K562 (cell line): Measurements from ENCODE around the gene INPP4B. TPM values are rescaled to one million over a fixed set of nuclear protein-coding genes. Genes with fewer than 3 reads are reported as not detected.

ENCODE experiments used
- ATAC-seq: fragments of 200-7000 bp; cut with Tn5 transposase; 3 replicates; pipeline ENCODE4 v1.9.1; 2020; ENCODE audit warnings: moderate library complexity
- BruUV-seq: library from RNA; stranded (reverse); fragments of 400-500 nt; replicated peaks from 2 replicates; lab custom pipeline; 2021; lab: Mats Ljungman, UMichigan
- CTCF ChIA-PET: fragments of 300-600 bp; formaldehyde crosslinking; extraction: SDS; loops from one replicate; lab custom pipeline; 2021; ENCODE audit warnings: low intra/inter-chr PET ratio; lab: Yijun Ruan, JAX
- POLR2A ChIA-PET: fragments of 300-600, 350-650 bp; sonication (Branson Sonifier 250); formaldehyde crosslinking; extraction: SDS; loops from one replicate; lab custom pipeline; 2021; ENCODE audit warnings: antibody characterized with exemption, inconsistent platforms; lab: Yijun Ruan, JAX
- DNase-seq, 4 experiments: peaks; one replicate each; pipeline versions ENCODE4 v3.0.0 to v3.0.0-alpha.2; 2011 to 2018; ENCODE audit warnings: low spot score in 3 of 4, mixed read lengths in 3 of 4; ENCODE audit errors: extremely low read depth in 1 of 4
- FAIRE-seq: peaks from 2 replicates; lab custom pipeline; 2011; peaks lifted over from hg19 to GRCh38; lab: Jason Lieb, UNC
- H2AFZ ChIP-seq: 2 replicates; pipeline ENCODE4 v1.6.0; 2011; ENCODE audit warnings: low read depth, low read length, control low read depth, inconsistent platforms
- H3K27ac ChIP-seq: fragments of 200-600 bp; 3 replicates; pipeline ENCODE4 v1.8.0; 2011; ENCODE audit warnings: low read depth, mild to moderate bottlenecking, control low read depth, inconsistent platforms, low read length, moderate library complexity, mixed read lengths; ENCODE audit errors: extremely low read depth
- H3K27me3 ChIP-seq, 2 experiments: fragments of 300-600 bp in 1 of 2; 2 replicates in 1 of 2; 3 replicates in 1 of 2; pipeline versions ENCODE4 v1.6.0 to v1.8.0; 2011; ENCODE audit warnings: inconsistent platforms in 2 of 2, low read length in 2 of 2, mild to moderate bottlenecking in 1 of 2, mixed read lengths in 1 of 2, moderate library complexity in 1 of 2; ENCODE audit not compliant: control insufficient read depth in 2 of 2, insufficient read depth in 2 of 2
- H3K36me3 ChIP-seq: fragments of 300-600 bp; 3 replicates; pipeline ENCODE4 v1.8.0; 2011; ENCODE audit warnings: mild to moderate bottlenecking, low read length, inconsistent platforms; ENCODE audit not compliant: control insufficient read depth, insufficient read depth
- H3K4me1 ChIP-seq, 2 experiments: fragments of 200-600 bp in 1 of 2; replicated peaks in 1 of 2; 2 replicates in 1 of 2; 3 replicates in 1 of 2; pipeline versions ENCODE4 v1.5.1 to v1.8.0; 2011; ENCODE audit warnings: inconsistent platforms in 2 of 2, low read length in 2 of 2, mild to moderate bottlenecking in 1 of 2, mixed read lengths in 1 of 2, moderate library complexity in 1 of 2; ENCODE audit not compliant: control insufficient read depth in 2 of 2, insufficient read depth in 2 of 2
- H3K4me2 ChIP-seq: 2 replicates; pipeline ENCODE4 v1.6.1; 2011; ENCODE audit warnings: low read length, control low read depth, inconsistent platforms, mixed read lengths; ENCODE audit not compliant: insufficient read depth
- H3K4me3 ChIP-seq: fragments of 200-600 bp; sonication (generic), shearing (Covaris generic); 2 replicates; pipeline ENCODE4 v1.5.1; 2016; ENCODE audit warnings: control low read depth, inconsistent platforms
- H3K79me2 ChIP-seq: fragments of 200-600 bp; 3 replicates; pipeline ENCODE4 v1.8.0; 2011; ENCODE audit warnings: low read length, inconsistent platforms; ENCODE audit not compliant: control insufficient read depth, insufficient read depth
- H3K9ac ChIP-seq, 2 experiments: 2 replicates each; pipeline versions ENCODE4 v1.6.0 to v1.6.1; 2011; ENCODE audit warnings: low read depth in 2 of 2, low read length in 2 of 2, control low read depth in 1 of 2, inconsistent platforms in 1 of 2, mild to moderate bottlenecking in 1 of 2, mixed read lengths in 1 of 2; ENCODE audit not compliant: insufficient read depth in 1 of 2
- H3K9me1 ChIP-seq: one replicate; pipeline ENCODE4 v1.6.0; 2011; ENCODE audit warnings: inconsistent platforms, mild to moderate bottlenecking, low read length, moderate library complexity; ENCODE audit not compliant: control insufficient read depth, insufficient read depth
- H3K9me3 ChIP-seq: replicated peaks from 2 replicates; pipeline ENCODE4 v1.5.1; 2011; ENCODE audit warnings: low read depth, low read length, inconsistent platforms; ENCODE audit not compliant: control insufficient read depth, insufficient read depth
- H4K20me1 ChIP-seq: replicated peaks from 2 replicates; pipeline ENCODE4 v1.6.1; 2011; ENCODE audit warnings: low read length, inconsistent platforms, mixed read lengths; ENCODE audit not compliant: control insufficient read depth, insufficient read depth
- ATF6 ChIP-seq: sonication (generic); formaldehyde crosslinking; IDR thresholded peaks from 2 replicates; pipeline ENCODE4 v1.4.0; 2020; ENCODE audit warnings: mild to moderate bottlenecking, missing genetic modification reagents
- ELF4 ChIP-seq: fragments of 450-650 bp; formaldehyde crosslinking; IDR thresholded peaks from 2 replicates; pipeline ENCODE4 v1.4.0; 2022; ENCODE audit warnings: missing genetic modification characterization
- MBD2 ChIP-seq: sonication (generic); IDR thresholded peaks from 2 replicates; pipeline ENCODE4 v1.6.1; 2016; ENCODE audit warnings: low read depth, borderline replicate concordance
- NFIX ChIP-seq: fragments of 250-450 bp; sonication (Bioruptor Pico); IDR thresholded peaks from 2 replicates; pipeline ENCODE4 v1.4.0; 2020; ENCODE audit warnings: low read depth, mild to moderate bottlenecking, moderate library complexity
- PPARD ChIP-seq: fragments of 250-450 bp; sonication (Bioruptor Pico); IDR thresholded peaks from 2 replicates; pipeline ENCODE4 v1.8.0; 2022; ENCODE audit warnings: inconsistent platforms, mild to moderate bottlenecking, moderate library complexity
- PTTG1 ChIP-seq: fragments of 450-650 bp; IDR thresholded peaks from 2 replicates; pipeline ENCODE4 v1.6.1; 2016; ENCODE audit warnings: low read depth, mild to moderate bottlenecking, missing genetic modification characterization, missing compliant biosample characterization
- WGBS: fragments of 100-300 bp; shearing (Covaris generic); methylation state at CpG from one replicate; pipeline ENCODE4 v1.1.6; 2016; ENCODE audit warnings: low coverage, mixed read lengths; ENCODE audit not compliant: insufficient coverage; ENCODE audit errors: missing lambda C conversion rate; 5-methylcytosine and 5-hydroxymethylcytosine counted together
- in situ Hi-C: fragments of 300-500 bp; cut with MboI; formaldehyde crosslinking; loops from 4 replicates; pipeline ENCODE4 v1.15.0; 2018; ENCODE audit warnings: inconsistent platforms, mixed read lengths
- intact Hi-C: fragments of 100-400 bp; cut with micrococcal nuclease; formaldehyde crosslinking; loops from 2 replicates; pipeline ENCODE4 v1.14.2; 2022
- polyA plus RNA-seq, 8 experiments: library from polyadenylated mRNA; depleted of rRNA in 4 of 8; stranded (reverse) in 5 of 8; unstranded in 3 of 8; fragments of >200 nt; fragmentation: Nextera tagmentation in 2 of 8; fragmentation: Illumina TruSeq in 1 of 8; extraction: Ambion mirVana in 2 of 8; extraction: Trizol in 1 of 8; gene quantifications; 2 replicates each; pipeline versions ENCODE4 v1.2.1 to v1.2.3, GENCODE V29; 2011 to 2014; ENCODE audit warnings: inconsistent platforms in 1 of 8, missing spikeins in 1 of 8
- total RNA-seq, 7 experiments: library from RNA; depleted of rRNA in 6 of 7; stranded (reverse); fragments of >200 nt in 6 of 7; fragmentation: Illumina TruSeq in 2 of 7; extraction: Trizol in 2 of 7; gene quantifications; 2 replicates each; pipeline versions ENCODE4 v1.2.1 to v1.2.3, GENCODE V29; 2011 to 2021; ENCODE audit warnings: low replicate concordance in 1 of 7

INPP4B gene
- total and polyA plus RNA-seq, 9 of the 15 experiments (the other 6 are each of a cell fraction or from before 2014, with no cell fraction given): 0.04 to 0.11 TPM; not detected in 7

GRCh38 chr4:142663828-142664227, 182.3 kb downstream of the INPP4B start:
- DNase-seq (no peak), FAIRE-seq (no peak), ATAC-seq (no peak)
- Histone ChIP-seq H2AFZ (no peak overlapping the region), H3K4me2 (no peak overlapping the region), H3K27me3 (no peaks in the 10 kb centered on the region), H3K27ac (no peak overlapping the region), H3K9me3 (no peaks in the 10 kb centered on the region; the same call in none of the 2 replicates), H4K20me1 (no peaks in the 10 kb centered on the region), H3K79me2 (no peaks in the 10 kb centered on the region), H3K4me1 (no peaks in the 10 kb centered on the region), H3K36me3 (no peaks in the 10 kb centered on the region), H3K9me1 (no peaks in the 10 kb centered on the region), H3K9ac (no peak overlapping the region), H3K4me3 (no peak overlapping the region)
- no TSS peak for BruUV-seq
- ChIA-PET POLR2A (no interaction called here), CTCF (no interaction called here)
- TF ChIP-seq PTTG1: no peak
- TF ChIP-seq ATF6 (CRISPR knock-in tag): no peak
- TF ChIP-seq ELF4: no peak
- TF ChIP-seq NFIX (CRISPR knock-in tag): no peak
- TF ChIP-seq MBD2: no peak
- TF ChIP-seq PPARD: no peak
- intact Hi-C loops (no loop called here), in situ Hi-C loops (no loop called here)
- WGBS: 0% methylated on average over 1 of the region's 1 CpG
